HG03342 (cell line): Measurements from ENCODE around the gene AUTS2.

Experiments used
- ATAC-seq: cut with Tn5 transposase; IDR thresholded peaks from one replicate; pipeline ENCODE4 v1.9.1; 2021; ENCODE audit warnings: mild to moderate bottlenecking, moderate library complexity; ENCODE audit not compliant: unreplicated experiment

The AUTS2 gene

DNA sequence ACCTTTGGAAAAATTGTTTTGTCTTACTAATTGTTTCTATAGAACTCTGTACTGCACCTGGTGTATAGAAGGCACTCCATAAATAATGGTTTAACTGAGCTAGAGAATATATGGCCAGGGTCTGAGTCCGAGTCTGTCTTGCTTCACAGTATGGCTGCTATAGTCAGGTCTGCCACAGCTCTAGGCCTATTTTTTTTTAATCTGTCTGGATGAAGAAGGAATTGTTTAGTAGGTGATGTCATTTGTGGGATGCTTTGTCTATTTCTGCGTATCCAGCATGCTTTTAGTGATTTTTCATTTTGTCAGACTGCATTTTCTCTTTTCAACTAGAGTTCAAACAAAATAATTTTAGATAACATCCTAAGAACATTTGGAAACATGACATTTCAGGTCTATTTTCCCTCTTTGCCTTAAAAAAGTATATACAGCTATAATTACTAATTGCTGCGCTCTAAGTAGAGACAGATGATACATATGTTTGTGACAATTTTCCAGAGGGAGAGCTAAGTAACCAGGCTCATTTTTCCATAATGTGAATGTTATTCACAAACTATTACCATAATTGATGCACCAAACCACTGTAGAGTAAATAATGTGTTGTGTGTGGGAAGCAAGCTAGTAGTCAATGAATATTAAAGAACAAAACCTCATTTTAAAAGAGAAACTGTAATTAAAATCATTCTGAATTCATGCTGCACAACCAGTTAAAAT, 361.7 kb downstream of the AUTS2 start:
- no peak for ATAC-seq

GRCh38 chr7:69961436-69961835, 363.2 kb downstream of the AUTS2 start:
- no peak for ATAC-seq

- ATAC-seq = no peak
Observed at GRCh38 chr7:69962186-69963065, 364.2 kb downstream of the AUTS2 start.

- no peak for ATAC-seq
Observed at GRCh38 chr7:69963393-69963792, 365.1 kb downstream of the AUTS2 start.

DNA sequence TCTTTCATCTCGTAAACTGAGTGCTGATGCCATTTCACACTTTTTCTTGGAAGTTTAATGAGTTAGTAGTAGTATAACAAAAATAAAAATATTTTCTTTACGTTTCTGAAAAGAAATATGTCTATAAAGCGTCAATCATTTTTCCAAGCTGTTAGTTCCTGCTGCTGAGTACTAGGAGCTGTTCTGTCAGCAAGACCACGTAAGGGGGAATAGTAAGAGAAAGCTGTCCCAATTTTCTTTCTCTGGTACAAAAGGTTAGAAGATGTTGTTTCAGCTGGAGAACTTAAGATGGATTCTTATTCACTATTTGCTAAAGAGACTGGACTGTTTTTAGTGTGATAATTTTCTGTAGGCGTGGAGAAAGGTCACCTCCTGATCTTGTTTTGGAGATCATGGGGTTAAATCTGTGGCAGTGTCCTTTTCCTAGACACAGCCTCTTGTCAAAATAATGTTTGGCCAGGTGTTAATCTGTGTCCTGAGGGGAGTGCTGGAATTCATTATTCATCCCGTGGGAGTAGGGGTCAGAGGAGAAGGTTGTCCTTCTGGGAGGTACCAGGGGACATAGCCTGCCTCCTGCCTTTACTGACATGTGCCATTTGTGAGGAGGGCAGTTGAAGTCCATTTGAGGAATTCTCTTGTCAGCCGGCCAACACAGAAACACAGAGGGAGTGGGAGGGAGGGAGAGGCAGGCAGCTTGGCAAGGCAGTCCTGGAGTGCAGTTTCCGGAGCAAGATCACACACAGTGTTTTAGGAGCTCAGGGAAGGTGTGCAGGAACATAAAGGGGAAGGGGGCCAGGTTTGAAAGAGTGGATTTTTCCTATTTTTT, 368.7 kb downstream of the AUTS2 start:
- ATAC-seq = no peak

DNA sequence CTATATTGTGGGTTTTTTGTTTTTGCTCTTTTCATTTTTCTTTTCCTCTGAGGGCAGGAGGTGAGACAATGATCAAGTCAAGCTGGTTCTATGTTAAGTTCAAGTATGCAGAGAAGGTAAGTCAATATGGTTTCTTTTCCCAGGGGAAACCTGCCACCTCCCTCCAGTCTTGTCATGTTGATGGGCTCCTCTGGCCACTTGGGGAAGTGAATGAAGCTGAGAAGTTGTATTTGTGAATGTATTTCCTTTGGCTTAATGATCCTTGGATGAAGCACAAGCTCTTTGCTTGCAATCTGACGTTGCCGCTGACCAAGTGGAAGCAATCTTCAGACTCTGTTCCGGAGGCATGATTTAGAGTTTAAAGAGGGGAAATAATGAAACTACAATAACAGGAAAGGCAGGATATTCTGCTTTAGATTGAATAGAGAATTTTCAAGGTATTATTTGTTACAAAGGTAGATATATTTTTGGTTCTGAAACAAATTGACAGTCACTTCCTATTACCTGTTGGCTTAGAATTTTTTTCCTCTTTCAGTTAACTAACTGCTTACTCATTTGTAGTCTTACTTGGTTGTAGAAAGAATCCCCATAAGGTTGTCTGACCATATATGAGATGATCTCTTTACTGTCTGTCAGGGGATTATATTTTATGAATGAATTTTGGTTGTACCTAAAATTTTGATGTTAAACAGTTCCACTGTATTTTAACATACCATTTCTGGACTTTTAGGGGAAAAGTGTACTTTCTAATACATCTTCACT, 369.6 kb downstream of the AUTS2 start:
- no peak for ATAC-seq

DNA sequence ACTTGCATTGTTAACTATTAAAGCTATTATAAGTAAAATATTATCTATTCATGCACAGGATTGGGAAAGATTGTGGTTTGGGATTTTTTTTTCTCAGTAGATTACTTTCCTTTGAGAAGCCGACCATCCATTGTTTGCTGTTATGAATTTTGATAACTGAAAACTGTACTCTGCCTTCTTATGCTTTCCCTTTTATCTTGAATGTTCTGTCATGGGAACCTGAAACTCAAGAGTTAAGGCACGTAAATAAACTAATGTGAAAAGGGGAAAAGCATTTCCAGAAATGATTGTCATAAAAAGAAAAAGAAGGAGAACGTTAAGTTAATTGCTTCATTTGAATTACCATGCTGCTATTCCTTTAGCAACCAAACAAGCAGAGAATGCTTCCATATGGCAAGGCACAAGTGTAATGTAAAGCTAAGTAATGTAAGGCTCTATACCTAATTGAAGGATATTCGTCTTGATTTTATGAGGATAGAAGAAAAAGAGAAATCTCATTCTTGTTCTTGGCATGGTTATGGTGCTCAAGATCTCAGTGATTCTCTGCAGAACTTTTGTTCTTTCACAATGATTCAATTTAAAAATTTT, 370.8 kb downstream of the AUTS2 start:
- no peak for ATAC-seq

GRCh38 chr7:69981646-69982045, 383.4 kb downstream of the AUTS2 start:
- no peak for ATAC-seq

DNA sequence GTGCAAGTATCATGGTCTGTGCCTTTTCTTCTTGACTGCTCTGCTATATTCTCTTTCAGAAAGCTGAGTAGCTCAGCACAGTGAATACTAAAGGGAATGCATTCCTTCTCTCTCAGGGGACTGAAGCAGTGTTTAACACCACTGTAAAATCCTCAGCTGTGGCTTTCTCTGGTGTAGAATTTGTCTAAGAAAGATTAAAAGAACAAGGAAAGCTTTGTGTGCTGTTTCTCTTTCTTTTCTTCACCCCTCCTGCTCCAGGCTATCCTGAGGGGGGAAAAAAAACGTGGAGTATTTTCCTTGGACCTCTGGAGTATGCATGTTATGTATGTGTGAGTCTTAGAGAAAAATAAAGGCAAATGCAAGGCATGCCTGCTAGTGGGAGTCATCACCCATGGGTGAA, 383.9 kb downstream of the AUTS2 start:
- no peak for ATAC-seq

GRCh38 chr7:69989551-69989950, 391.3 kb downstream of the AUTS2 start:
- ATAC-seq = no peak

DNA sequence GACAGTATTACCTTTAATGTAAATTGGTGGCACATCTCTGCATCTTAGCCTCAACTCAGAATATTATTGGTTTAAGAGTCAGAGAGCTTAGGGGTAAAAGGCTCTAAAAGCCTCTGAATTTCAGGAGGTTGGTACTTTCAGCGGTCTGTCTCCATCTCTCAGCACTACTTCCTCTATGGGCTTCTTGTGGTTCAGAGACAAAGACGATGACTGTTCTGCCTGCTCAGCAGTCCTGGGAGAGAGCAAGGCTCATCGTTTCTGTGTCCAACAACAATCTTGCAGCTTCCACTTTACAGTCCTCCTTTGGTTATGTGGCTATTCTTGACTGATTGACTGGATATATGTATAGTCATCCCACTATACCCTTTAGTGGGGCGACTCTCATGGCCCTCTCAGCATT, 394.7 kb downstream of the AUTS2 start:
- ATAC-seq = peak; percentile 59

DNA sequence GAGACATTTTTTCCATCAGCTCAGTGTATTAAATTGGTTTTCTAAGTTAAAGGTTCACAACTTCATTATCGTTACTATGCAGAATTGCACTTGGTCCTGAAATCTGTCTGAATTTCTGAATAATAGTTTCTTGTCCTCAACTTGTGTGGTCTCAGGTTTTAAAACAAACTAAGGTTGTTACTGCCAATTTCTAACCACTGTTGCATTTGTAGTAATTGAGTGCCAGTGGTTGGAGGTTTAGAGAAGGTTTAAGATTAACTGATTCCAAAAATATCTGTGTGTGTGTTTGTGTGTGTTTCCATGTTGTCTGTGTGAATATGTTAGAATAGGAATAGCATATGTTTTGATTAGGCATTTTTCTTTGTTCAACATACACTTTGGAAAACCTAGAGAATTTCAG, 395.9 kb downstream of the AUTS2 start:
- no peak for ATAC-seq

DNA sequence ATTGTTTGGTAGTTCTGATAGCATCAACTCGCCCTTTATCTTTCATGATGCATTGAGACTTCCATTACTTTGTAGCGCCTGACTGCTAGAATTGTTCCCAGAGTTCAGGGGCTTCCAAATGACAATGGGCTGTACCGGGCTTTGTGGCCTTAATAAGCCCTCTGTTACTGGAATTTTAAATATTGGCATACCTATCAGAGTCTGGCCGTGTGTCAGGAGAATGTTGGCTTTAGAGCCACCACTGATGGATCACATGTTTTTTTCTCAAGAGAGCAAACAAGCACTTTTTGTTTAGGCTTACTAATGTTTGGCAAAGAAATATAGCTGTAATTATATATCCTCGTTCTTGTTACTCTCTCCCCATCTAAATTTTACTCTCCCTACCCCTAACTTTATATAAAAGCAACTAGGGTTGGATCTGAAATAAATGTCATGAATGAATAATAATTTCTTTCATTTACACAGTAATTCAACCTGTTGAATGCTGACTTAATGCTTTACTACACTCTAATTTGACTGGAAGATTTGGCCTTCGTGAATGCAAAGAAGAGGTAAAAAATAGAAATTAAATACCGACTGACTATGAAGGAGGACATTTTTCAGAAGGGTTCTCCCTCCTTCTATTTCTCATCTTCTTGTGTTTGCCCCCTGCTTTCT, 396.7 kb downstream of the AUTS2 start:
- no peak for ATAC-seq

GRCh38 chr7:69996121-69996520, 397.8 kb downstream of the AUTS2 start:
- no peak for ATAC-seq

DNA sequence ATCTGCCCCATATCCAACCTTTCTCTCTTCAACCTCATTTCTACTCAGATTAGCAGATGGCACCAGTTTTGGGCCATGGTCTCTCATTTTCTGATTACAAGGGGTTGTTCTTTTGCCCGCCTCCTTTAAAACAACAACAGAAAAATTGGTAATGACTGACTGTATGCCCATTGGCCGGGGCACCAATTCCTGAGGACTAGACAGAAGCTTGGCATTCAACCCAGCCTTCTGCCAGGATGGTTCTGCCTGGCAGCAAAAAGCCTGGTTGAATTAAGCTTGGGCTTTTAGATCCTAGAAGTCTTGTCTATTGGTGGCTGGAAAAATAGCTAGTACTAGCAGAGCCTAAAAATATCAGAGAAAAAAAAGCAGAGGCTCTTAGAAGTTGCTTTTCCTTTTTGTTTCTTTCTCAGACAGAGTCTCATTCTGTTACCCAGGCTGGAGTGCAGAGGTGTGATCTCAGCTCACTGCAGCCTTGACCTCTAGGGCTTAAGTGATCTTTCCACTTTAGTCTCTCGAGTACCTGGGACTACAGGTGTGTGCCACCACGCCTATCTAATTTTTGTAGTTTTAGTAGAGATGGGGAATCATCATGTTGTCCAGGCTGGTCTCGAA, 402.6 kb downstream of the AUTS2 start:
- no peak for ATAC-seq

DNA sequence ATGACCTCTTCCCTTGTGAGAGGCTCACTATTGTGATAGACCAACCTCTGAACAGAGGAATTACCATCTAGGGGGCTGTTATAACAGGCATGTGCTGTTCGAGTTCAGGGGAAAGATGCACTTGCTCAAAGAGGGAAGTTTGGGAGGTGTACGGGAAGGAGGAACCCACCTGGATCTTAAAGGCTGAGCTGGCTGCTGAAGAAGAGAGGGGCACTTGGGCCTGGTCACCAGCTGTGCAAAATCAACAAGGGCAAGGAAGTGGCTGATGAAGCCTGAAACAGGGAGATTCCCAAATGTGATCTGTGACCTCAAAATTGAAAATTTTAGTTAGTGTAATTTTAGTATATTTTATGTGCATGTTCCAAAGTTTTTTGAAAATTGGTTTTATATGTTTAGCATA, 407.2 kb downstream of the AUTS2 start:
- ATAC-seq = no peak

DNA sequence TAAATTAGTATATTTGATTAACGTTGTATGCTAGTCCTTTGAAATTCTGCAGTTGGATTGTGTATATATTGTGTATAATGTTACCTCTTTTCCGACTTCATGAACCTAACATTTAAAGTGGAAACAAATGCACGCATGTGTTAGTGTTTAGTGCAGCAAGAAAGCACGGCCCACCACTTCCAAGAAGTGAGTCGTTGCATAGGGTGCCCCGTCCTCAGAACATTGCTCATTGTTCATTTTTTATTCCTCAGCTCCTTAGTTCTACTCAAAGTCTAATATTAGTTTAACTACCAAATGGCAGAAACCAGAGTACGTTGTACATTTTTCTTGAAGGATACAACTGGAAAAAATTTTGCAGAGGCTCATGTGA, 407.6 kb downstream of the AUTS2 start:
- ATAC-seq = no peak

GRCh38 chr7:70006261-70006920, 408.1 kb downstream of the AUTS2 start:
- no peak for ATAC-seq

DNA sequence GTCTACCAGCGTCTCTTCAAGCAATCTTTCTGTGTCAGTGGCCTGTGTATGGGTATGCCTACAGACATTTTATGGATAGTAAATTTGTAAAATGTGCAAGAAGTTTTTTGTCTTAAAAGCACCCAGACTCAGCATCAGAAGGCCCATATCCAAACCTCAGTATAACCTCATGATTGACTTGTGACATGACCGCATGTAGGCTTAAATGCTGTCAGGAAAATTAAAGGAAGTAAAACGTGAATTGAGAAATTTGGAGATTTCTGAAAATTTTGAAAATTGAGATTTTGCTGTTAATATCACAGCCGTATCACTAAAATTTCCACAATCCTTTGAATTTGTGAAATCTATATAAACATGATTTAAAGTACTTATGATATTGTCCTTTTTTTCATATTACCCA, 410.2 kb downstream of the AUTS2 start:
- no peak for ATAC-seq
